GM23248 (cell line): ENCODE measurements around the gene OPCML. TPM values are rescaled to one million over a fixed set of nuclear protein-coding genes. Genes with fewer than 3 reads are reported as not detected.

ENCODE experiments used
- DNase-seq: peaks from one replicate; pipeline ENCODE4 v3.0.0-alpha.2; 2015
- H2AFZ ChIP-seq: fragments of 200-600 bp; sonication (generic); 2 replicates; pipeline ENCODE4 v1.6.1; 2016; ENCODE audit warnings: antibody characterized with exemption
- H3F3A ChIP-seq: fragments of 200-600 bp; sonication (generic); 2 replicates; pipeline ENCODE4 v1.6.1; 2016; ENCODE audit warnings: mild to moderate bottlenecking, antibody characterized with exemption, mixed run types; ENCODE audit not compliant: insufficient read depth
- H3K27ac ChIP-seq: fragments of 200-600 bp; sonication (generic); 2 replicates; pipeline ENCODE4 v1.5.1; 2016; ENCODE audit warnings: mild to moderate bottlenecking
- H3K27me3 ChIP-seq: fragments of 200-600 bp; sonication (generic); replicated peaks from 2 replicates; pipeline ENCODE4 v1.6.1; 2016; ENCODE audit warnings: mild to moderate bottlenecking; ENCODE audit not compliant: insufficient read depth
- H3K36me3 ChIP-seq: fragments of 200-600 bp; sonication (generic); 2 replicates; pipeline ENCODE4 v1.6.1; 2016; ENCODE audit warnings: low read depth, mild to moderate bottlenecking
- H3K4me1 ChIP-seq: fragments of 200-600 bp; sonication (generic); 2 replicates; pipeline ENCODE4 v1.6.1; 2016; ENCODE audit warnings: mild to moderate bottlenecking; ENCODE audit not compliant: insufficient read depth
- H3K4me2 ChIP-seq: fragments of 200-600 bp; sonication (generic); one replicate; pipeline ENCODE4 v1.6.1; 2016; ENCODE audit warnings: mild to moderate bottlenecking; ENCODE audit not compliant: unreplicated experiment
- H3K4me3 ChIP-seq: fragments of 200-600 bp; sonication (generic); 2 replicates; pipeline ENCODE4 v1.5.1; 2016; ENCODE audit warnings: mild to moderate bottlenecking
- H3K79me2 ChIP-seq: fragments of 200-600 bp; sonication (generic); 2 replicates; pipeline ENCODE4 v1.6.1; 2016; ENCODE audit warnings: mild to moderate bottlenecking; ENCODE audit not compliant: insufficient read depth
- H3K9ac ChIP-seq: fragments of 200-600 bp; sonication (generic); 2 replicates; pipeline ENCODE4 v1.6.1; 2016; ENCODE audit warnings: mild to moderate bottlenecking
- H3K9me2 ChIP-seq: fragments of 200-600 bp; sonication (generic); 2 replicates; pipeline ENCODE4 v1.6.1; 2016; ENCODE audit warnings: mixed run types, mild to moderate bottlenecking, moderate library complexity; ENCODE audit not compliant: insufficient read depth
- H3K9me3 ChIP-seq: fragments of 200-600 bp; sonication (generic); one replicate; pipeline ENCODE4 v1.6.1; 2017; ENCODE audit warnings: low read depth
- H4K20me1 ChIP-seq: fragments of 200-600 bp; sonication (generic); 2 replicates; pipeline ENCODE4 v1.6.0; 2016; ENCODE audit not compliant: insufficient read depth
- EZH2 ChIP-seq: fragments of 200-600 bp; sonication (generic); IDR thresholded peaks from 2 replicates; pipeline ENCODE4 v1.6.1; 2018; ENCODE audit warnings: antibody characterized with exemption, mild to moderate bottlenecking; ENCODE audit not compliant: insufficient read depth, poor library complexity, severe bottlenecking
- EZH2phosphoT487 ChIP-seq: fragments of 200-600 bp; sonication (generic); IDR thresholded peaks from 2 replicates; pipeline ENCODE4 v1.6.1; 2018; ENCODE audit warnings: antibody characterized with exemption, moderate library complexity, mild to moderate bottlenecking, low read depth; ENCODE audit not compliant: insufficient read depth
- WGBS, 2 experiments: methylation state at CpG; one replicate each; pipeline ENCODE4 v1.1.6; 2015 to 2017; ENCODE audit warnings: low lambda C conversion rate in 2 of 2, low coverage in 1 of 2; ENCODE audit errors: missing lambda C conversion rate in 2 of 2; 5-methylcytosine and 5-hydroxymethylcytosine counted together
- in situ Hi-C: fragments of 300-500 bp; cut with MboI; formaldehyde crosslinking; loops from 2 replicates; pipeline ENCODE4 v1.15.0; 2020
- polyA plus RNA-seq: library from polyadenylated mRNA; unstranded; fragments of >200 nt; fragmentation: Nextera tagmentation; extraction: Ambion mirVana; gene quantifications from 2 replicates; pipeline ENCODE4 v1.2.1, GENCODE V29; 2016
- total RNA-seq: library from RNA; depleted of rRNA; stranded (reverse); fragments of >200 nt; shearing (Covaris generic); gene quantifications from 2 replicates; pipeline ENCODE4 v1.2.3, GENCODE V29; 2014

Gene OPCML
- total and polyA plus RNA-seq, 2 experiments from 2014 or later, result 0.69 to 1.6 TPM

DNA sequence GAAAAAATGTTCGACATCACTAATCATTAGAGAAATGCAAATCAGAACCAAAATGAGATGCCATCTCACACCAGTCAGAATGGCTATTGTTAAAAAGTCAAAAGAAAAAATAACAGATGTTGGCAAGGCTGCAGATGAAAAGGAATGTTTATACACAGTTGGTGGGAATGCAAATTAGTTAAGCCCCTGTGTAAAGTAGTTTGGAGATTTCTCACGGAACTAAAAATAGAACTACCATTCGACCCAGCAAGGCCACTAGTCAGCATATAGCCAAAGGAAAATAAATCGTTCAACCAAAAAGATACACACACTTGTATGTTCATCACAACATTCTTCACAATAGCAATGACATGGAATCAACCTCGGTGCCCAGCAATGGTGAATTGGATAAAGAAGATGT, 503.2 kb downstream of the OPCML start:
- Histone ChIP-seq H3K79me2 (no peaks in the 10 kb centered on the region), H3K4me3 (no peak overlapping the region), H3K9me2 (no peaks in the 10 kb centered on the region), H3F3A (no peaks in the 10 kb centered on the region), H3K9me3 (no peaks in the 10 kb centered on the region), H3K27me3 (peaks cover 5% of the 10 kb centered on the region), H3K36me3 (no peaks in the 10 kb centered on the region), H3K4me1 (no peaks in the 10 kb centered on the region), H3K9ac (no peak overlapping the region), H2AFZ (no peak overlapping the region), H3K4me2 (no peak overlapping the region), H3K27ac (no peak overlapping the region), H4K20me1 (no peaks in the 10 kb centered on the region)
- TF ChIP-seq EZH2phosphoT487 (no peak), EZH2 (no peak)
- in situ Hi-C loops, result no loop called here
- 43 to 44% methylated on average over 5 of the region's 5 CpGs for WGBS, 2 experiments
- DNase-seq, result no peak

DNA sequence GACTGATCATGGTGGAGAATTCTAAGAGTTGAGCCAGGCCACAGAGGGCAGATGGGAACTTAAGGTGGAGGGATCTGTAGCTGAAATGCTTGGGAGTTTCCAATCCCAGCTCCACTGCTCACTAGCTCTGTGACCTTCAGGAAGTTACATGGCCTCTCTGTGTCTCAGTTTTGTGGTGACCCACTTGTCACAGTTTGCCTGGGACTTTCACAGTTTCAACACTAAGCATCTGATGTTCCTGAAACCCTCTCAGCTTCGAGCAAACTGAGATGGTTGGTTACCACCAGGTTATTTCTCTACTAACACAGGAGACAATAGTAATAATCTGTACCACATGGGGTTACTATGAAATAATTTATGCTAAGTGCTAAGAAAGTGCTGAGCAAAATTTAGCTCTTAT, 505.3 kb downstream of the OPCML start:
- Histone ChIP-seq H3K9me2 (no peaks in the 10 kb centered on the region), H2AFZ (no peak overlapping the region), H3F3A (no peaks in the 10 kb centered on the region), H4K20me1 (no peaks in the 10 kb centered on the region), H3K9me3 (no peaks in the 10 kb centered on the region), H3K9ac (no peak overlapping the region), H3K36me3 (no peaks in the 10 kb centered on the region), H3K4me3 (no peak overlapping the region), H3K79me2 (no peaks in the 10 kb centered on the region), H3K4me2 (no peak overlapping the region), H3K4me1 (no peaks in the 10 kb centered on the region), H3K27ac (no peak overlapping the region), H3K27me3 (peaks cover 1% of the 10 kb centered on the region; the same call in 1 of the 2 replicates)
- TF ChIP-seq EZH2phosphoT487, result no peak
- TF ChIP-seq EZH2, result no peak
- 0 to 19% methylated on average over 1 of the region's 1 CpG for WGBS, 2 experiments
- DNase-seq, result no peak
- in situ Hi-C loops, result no loop called here

DNA sequence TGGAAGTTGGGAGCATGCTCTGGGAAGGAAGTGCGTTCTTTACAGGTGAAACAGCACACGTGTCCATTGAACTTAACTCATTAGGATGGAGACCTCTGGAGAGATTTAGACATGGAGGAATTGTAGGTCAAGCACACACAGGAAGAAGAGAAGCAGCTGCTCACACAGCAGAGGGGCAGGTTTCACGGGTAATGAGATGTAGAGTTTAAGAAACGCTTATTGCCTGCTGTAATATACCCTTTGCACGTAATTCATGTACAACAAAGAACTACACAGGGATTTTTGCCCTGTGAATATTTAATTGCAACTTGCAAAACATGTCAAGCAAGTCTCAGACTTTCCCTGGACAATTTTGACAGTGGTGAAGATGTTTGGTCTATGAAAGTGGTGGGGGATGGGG, 508.0 kb downstream of the OPCML start:
- TF ChIP-seq EZH2 (no peak), EZH2phosphoT487 (no peak)
- Histone ChIP-seq H3K4me1 (no peaks in the 10 kb centered on the region), H2AFZ (no peak overlapping the region), H3K27ac (no peak overlapping the region), H3K9me3 (no peaks in the 10 kb centered on the region), H4K20me1 (no peaks in the 10 kb centered on the region), H3K9ac (no peak overlapping the region), H3K9me2 (no peaks in the 10 kb centered on the region), H3K79me2 (no peaks in the 10 kb centered on the region), H3F3A (no peaks in the 10 kb centered on the region), H3K4me2 (no peak overlapping the region), H3K36me3 (no peaks in the 10 kb centered on the region), H3K27me3 (peaks cover 11% of the 10 kb centered on the region), H3K4me3 (no peak overlapping the region)
- 56 to 58% methylated on average over 5 of the region's 5 CpGs for WGBS, 2 experiments
- no peak for DNase-seq
- in situ Hi-C loops, result no loop called here

DNA sequence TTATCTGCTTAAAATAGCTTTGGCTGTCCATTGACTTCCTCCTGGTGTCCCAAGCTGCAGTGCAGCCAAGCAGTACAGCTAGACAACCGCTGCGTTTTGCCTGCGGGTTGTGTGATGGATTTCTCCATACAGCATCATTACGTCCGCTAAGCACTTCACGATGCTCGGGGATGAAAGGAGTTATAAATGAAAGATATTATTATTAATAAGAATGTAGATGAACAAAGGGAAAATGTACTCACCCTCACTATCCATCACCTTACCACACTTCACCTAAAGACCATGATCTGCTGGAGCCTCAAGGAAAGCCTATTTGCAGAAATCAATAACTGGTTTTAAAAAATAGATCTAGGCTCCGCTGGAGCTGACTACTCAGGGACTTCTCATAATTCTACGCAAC, 509.1 kb downstream of the OPCML start:
- in situ Hi-C loops, result no loop called here
- 60 to 69% methylated on average over 9 of the region's 9 CpGs for WGBS, 2 experiments
- Histone ChIP-seq H3K79me2 (no peaks in the 10 kb centered on the region), H3K9ac (no peak overlapping the region), H3K36me3 (no peaks in the 10 kb centered on the region), H3K4me1 (no peaks in the 10 kb centered on the region), H3K4me2 (no peak overlapping the region), H2AFZ (no peak overlapping the region), H4K20me1 (no peaks in the 10 kb centered on the region), H3K4me3 (no peak overlapping the region), H3K27ac (no peak overlapping the region), H3K9me3 (no peaks in the 10 kb centered on the region), H3K27me3 (peaks cover 12% of the 10 kb centered on the region), H3K9me2 (no peaks in the 10 kb centered on the region), H3F3A (no peaks in the 10 kb centered on the region)
- TF ChIP-seq EZH2phosphoT487 (no peak), EZH2 (no peak)
- DNase-seq, result no peak

DNA sequence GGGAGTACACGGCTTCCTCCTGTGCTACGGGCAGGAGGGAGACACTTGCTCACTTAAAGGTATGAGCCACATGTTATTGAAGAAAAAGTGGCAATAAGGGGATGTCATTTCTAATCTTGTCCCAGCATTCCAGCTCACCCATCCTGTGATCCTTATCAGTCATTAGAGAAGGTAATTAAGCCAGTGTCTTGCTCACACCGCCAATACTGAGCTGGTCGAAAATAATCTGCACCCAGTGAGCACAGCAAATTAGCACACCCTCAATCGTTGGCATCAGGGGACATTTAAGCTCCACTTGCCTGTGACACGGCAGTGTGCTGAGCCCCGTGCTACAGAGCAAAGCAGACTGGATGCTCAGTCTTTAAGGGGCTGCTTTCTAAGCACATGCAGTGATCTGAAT, 510.7 kb downstream of the OPCML start:
- Histone ChIP-seq H4K20me1 (no peaks in the 10 kb centered on the region), H3K4me3 (no peak overlapping the region), H3K4me2 (no peak overlapping the region), H3K9ac (no peak overlapping the region), H3K36me3 (no peaks in the 10 kb centered on the region), H3K27ac (no peak overlapping the region), H3K79me2 (no peaks in the 10 kb centered on the region), H2AFZ (no peak overlapping the region), H3F3A (no peaks in the 10 kb centered on the region), H3K27me3 (peaks cover 23% of the 10 kb centered on the region), H3K9me3 (no peaks in the 10 kb centered on the region), H3K4me1 (no peaks in the 10 kb centered on the region), H3K9me2 (no peaks in the 10 kb centered on the region)
- no peak for DNase-seq
- TF ChIP-seq EZH2phosphoT487 (no peak), EZH2 (no peak)
- 19 to 23% methylated on average over 7 of the region's 7 CpGs for WGBS, 2 experiments
- in situ Hi-C loops, result no loop called here
